Measurements from ENCODE around the gene HLA-F.
A peak's percentile ranks its signal among the peaks of the same experiment; 100 is the strongest.

The HLA-F gene

GRCh38 chr6:29748391-29749307 is 25.4 kb downstream of the HLA-F start:
- no peak for TF ChIP-seq CTCF (IDR thresholded peaks at IDR 0.05; ENCODE audit: poor library complexity, severe bottlenecking)
- Histone ChIP-seq H3K36me3 (ENCODE audit: low read depth) (peaks cover 17% of the 10 kb centered on the region), H3K4me1 (ENCODE audit: insufficient read depth, poor library complexity, severe bottlenecking) (peaks cover 3% of the 10 kb centered on the region), H3K4me3 (ENCODE audit: severe bottlenecking) (peak overlapping the region; percentile 52), H3K27ac (ENCODE audit: poor library complexity, severe bottlenecking) (peak overlapping the region; percentile 42), H3K27me3 (ENCODE audit: insufficient read depth, poor library complexity, severe bottlenecking) (no peaks in the 10 kb centered on the region), H3K9me3 (ENCODE audit: severe bottlenecking) (no peaks in the 10 kb centered on the region)
- DNase-seq (ENCODE audit: low spot score), result peak; percentile 91
- ATAC-seq (ENCODE audit: low read depth), result peak; percentile 86

GRCh38 chr6:29749308-29749662 is 26.1 kb downstream of the HLA-F start:
- ATAC-seq (ENCODE audit: low read depth) (peak; percentile 5; the same call in 2 of the 3 replicates), DNase-seq (ENCODE audit: low spot score) (no peak)

GRCh38 chr6:29749668-29750067 is 26.4 kb downstream of the HLA-F start:
- Histone ChIP-seq H3K4me3 (ENCODE audit: severe bottlenecking) (no peak overlapping the region), H3K27me3 (ENCODE audit: insufficient read depth, poor library complexity, severe bottlenecking) (no peaks in the 10 kb centered on the region), H3K36me3 (ENCODE audit: low read depth) (peaks cover 12% of the 10 kb centered on the region), H3K4me1 (ENCODE audit: insufficient read depth, poor library complexity, severe bottlenecking) (peaks cover 6% of the 10 kb centered on the region), H3K27ac (ENCODE audit: poor library complexity, severe bottlenecking) (peak overlapping the region; percentile 42), H3K9me3 (ENCODE audit: severe bottlenecking) (no peaks in the 10 kb centered on the region)
- TF ChIP-seq CTCF (IDR thresholded peaks at IDR 0.05; ENCODE audit: poor library complexity, severe bottlenecking), result no peak
- no peak for ATAC-seq (ENCODE audit: low read depth)
- no peak for DNase-seq (ENCODE audit: low spot score)

More at GRCh38 chr6:29749308-29749662, 26.1 kb downstream of the HLA-F start:
- H3K27me3 ChIP-seq (ENCODE audit: insufficient read depth, poor library complexity, severe bottlenecking), result no peaks in the 10 kb centered on the region
- H3K4me3 ChIP-seq (ENCODE audit: severe bottlenecking), result peak overlapping the region; percentile 52
- peaks cover 12% of the 10 kb centered on the region for H3K36me3 ChIP-seq (ENCODE audit: low read depth)
- no peaks in the 10 kb centered on the region for H3K9me3 ChIP-seq (ENCODE audit: severe bottlenecking)
- H3K27ac ChIP-seq (ENCODE audit: poor library complexity, severe bottlenecking), result peak overlapping the region; percentile 42
- H3K4me1 ChIP-seq (ENCODE audit: insufficient read depth, poor library complexity, severe bottlenecking), result peaks cover 6% of the 10 kb centered on the region
- TF ChIP-seq CTCF (IDR thresholded peaks at IDR 0.05; ENCODE audit: poor library complexity, severe bottlenecking), result no peak

- DNase-seq (ENCODE audit: low spot score) (no peak), ATAC-seq (ENCODE audit: low read depth) (no peak)
- no peak overlapping the region for H3K4me3 ChIP-seq (ENCODE audit: severe bottlenecking)
- TF ChIP-seq CTCF (IDR thresholded peaks at IDR 0.05; ENCODE audit: poor library complexity, severe bottlenecking), result no peak
- H3K27me3 ChIP-seq (ENCODE audit: insufficient read depth, poor library complexity, severe bottlenecking), result no peaks in the 10 kb centered on the region
- H3K27ac ChIP-seq (ENCODE audit: poor library complexity, severe bottlenecking), result no peak overlapping the region
- H3K9me3 ChIP-seq (ENCODE audit: severe bottlenecking), result no peaks in the 10 kb centered on the region
- H3K4me1 ChIP-seq (ENCODE audit: insufficient read depth, poor library complexity, severe bottlenecking), result peaks cover 6% of the 10 kb centered on the region
- peaks cover 9% of the 10 kb centered on the region for H3K36me3 ChIP-seq (ENCODE audit: low read depth)
Measured at GRCh38 chr6:29750709-29751108, 27.5 kb downstream of the HLA-F start.

- Histone ChIP-seq H3K9me3 (ENCODE audit: severe bottlenecking) (no peaks in the 10 kb centered on the region), H3K27ac (ENCODE audit: poor library complexity, severe bottlenecking) (peak overlapping the region; percentile 53), H3K4me3 (ENCODE audit: severe bottlenecking) (no peak overlapping the region), H3K27me3 (ENCODE audit: insufficient read depth, poor library complexity, severe bottlenecking) (no peaks in the 10 kb centered on the region), H3K36me3 (ENCODE audit: low read depth) (peaks cover 6% of the 10 kb centered on the region), H3K4me1 (ENCODE audit: insufficient read depth, poor library complexity, severe bottlenecking) (peaks cover 6% of the 10 kb centered on the region)
- no peak for DNase-seq (ENCODE audit: low spot score)
- no peak for ATAC-seq (ENCODE audit: low read depth)
- no peak for TF ChIP-seq CTCF (IDR thresholded peaks at IDR 0.05; ENCODE audit: poor library complexity, severe bottlenecking)
Measured at GRCh38 chr6:29751480-29751879, 28.2 kb downstream of the HLA-F start.

All from RWPE2 (cell line).